H9 (cell line): ENCODE results near the gene SPECC1L. TPM values are rescaled to one million over a fixed set of nuclear protein-coding genes. Genes with fewer than 3 reads are reported as not detected.

Experiments used
- DNase-seq: peaks from one replicate; pipeline ENCODE4 v3.0.0-alpha.2; 2017
- H2AFZ ChIP-seq: one replicate; pipeline ENCODE4 v1.6.1; 2013; ENCODE audit warnings: mild to moderate bottlenecking, low read length, control low read depth, moderate library complexity
- H2AK5ac ChIP-seq: 2 replicates; pipeline ENCODE4 v1.6.1; 2013; ENCODE audit warnings: low read length, control low read depth, mixed read lengths; ENCODE audit not compliant: insufficient read length
- H2BK120ac ChIP-seq: one replicate; pipeline ENCODE4 v1.6.1; 2013; ENCODE audit warnings: low read depth, mild to moderate bottlenecking, low read length, control low read depth, inconsistent platforms; ENCODE audit not compliant: poor library complexity, severe bottlenecking
- H2BK12ac ChIP-seq: 2 replicates; pipeline ENCODE4 v1.6.1; 2013; ENCODE audit warnings: low read length, control low read depth, mixed read lengths, low read depth; ENCODE audit not compliant: insufficient read length
- H2BK15ac ChIP-seq: 2 replicates; pipeline ENCODE4 v1.6.1; 2013; ENCODE audit warnings: low read depth, low read length, control low read depth
- H2BK20ac ChIP-seq: one replicate; pipeline ENCODE4 v1.6.1; 2013; ENCODE audit warnings: low read depth, mild to moderate bottlenecking, low read length, control low read depth, inconsistent platforms; ENCODE audit not compliant: poor library complexity, severe bottlenecking
- H2BK5ac ChIP-seq: 2 replicates; pipeline ENCODE4 v1.6.1; 2013; ENCODE audit warnings: low read length, control low read depth, mixed read lengths; ENCODE audit not compliant: insufficient read length
- H3K14ac ChIP-seq: 2 replicates; pipeline ENCODE4 v1.6.1; 2013; ENCODE audit warnings: low read length, control low read depth; ENCODE audit not compliant: insufficient read depth
- H3K18ac ChIP-seq: 2 replicates; pipeline ENCODE4 v1.6.1; 2013; ENCODE audit warnings: low read depth, mild to moderate bottlenecking, mixed read lengths, low read length, control low read depth; ENCODE audit not compliant: insufficient read length
- H3K23ac ChIP-seq: 2 replicates; pipeline ENCODE4 v1.6.1; 2013; ENCODE audit warnings: low read length, control low read depth, mixed read lengths, low read depth; ENCODE audit not compliant: insufficient read length
- H3K23me2 ChIP-seq: 2 replicates; pipeline ENCODE4 v1.6.1; 2013; ENCODE audit warnings: low read depth, mild to moderate bottlenecking, mixed read lengths, low read length, control low read depth; ENCODE audit not compliant: insufficient read length, poor library complexity, severe bottlenecking
- H3K27ac ChIP-seq: 2 replicates; pipeline ENCODE4 v1.5.1; 2013; ENCODE audit warnings: low read length, control low read depth, mixed read lengths, low read depth; ENCODE audit not compliant: insufficient read length
- H3K27me3 ChIP-seq: 2 replicates; pipeline ENCODE4 v1.6.1; 2013; ENCODE audit warnings: low read length, control low read depth, inconsistent platforms; ENCODE audit not compliant: insufficient read depth
- H3K4ac ChIP-seq: 2 replicates; pipeline ENCODE4 v1.6.1; 2013; ENCODE audit warnings: low read depth, mild to moderate bottlenecking, control low read depth, inconsistent platforms, low read length, moderate library complexity
- H3K4me1 ChIP-seq: 2 replicates; pipeline ENCODE4 v1.6.1; 2013; ENCODE audit warnings: low read length, control low read depth, inconsistent platforms; ENCODE audit not compliant: insufficient read depth
- H3K4me2 ChIP-seq: 2 replicates; pipeline ENCODE4 v1.6.1; 2013; ENCODE audit warnings: low read length, control low read depth, mixed read lengths; ENCODE audit not compliant: insufficient read length, insufficient read depth
- H3K56ac ChIP-seq: 2 replicates; pipeline ENCODE4 v1.6.1; 2013; ENCODE audit warnings: low read depth, mild to moderate bottlenecking, mixed read lengths, low read length, control low read depth; ENCODE audit not compliant: insufficient read length
- H3K79me1 ChIP-seq: 2 replicates; pipeline ENCODE4 v1.6.1; 2013; ENCODE audit warnings: low read depth, mild to moderate bottlenecking, moderate library complexity, low read length, control low read depth, inconsistent platforms; ENCODE audit not compliant: insufficient read depth, poor library complexity, severe bottlenecking
- H3K79me2 ChIP-seq: 2 replicates; pipeline ENCODE4 v1.6.1; 2013; ENCODE audit warnings: low read length, control low read depth, inconsistent platforms; ENCODE audit not compliant: insufficient read depth
- H3K9ac ChIP-seq: 2 replicates; pipeline ENCODE4 v1.6.1; 2013; ENCODE audit warnings: low read length, control low read depth, mixed read lengths; ENCODE audit not compliant: insufficient read length; ENCODE audit errors: extremely low read depth
- H3K9me3 ChIP-seq: one replicate; pipeline ENCODE4 v1.6.1; 2013; ENCODE audit warnings: low read depth, low read length, inconsistent platforms; ENCODE audit not compliant: control insufficient read depth
- H3T11ph ChIP-seq: one replicate; pipeline ENCODE4 v1.6.1; 2013; ENCODE audit warnings: mild to moderate bottlenecking, low read length, control low read depth, inconsistent platforms
- H4K20me1 ChIP-seq: one replicate; pipeline ENCODE4 v1.6.1; 2013; ENCODE audit not compliant: control insufficient read depth, insufficient read length, insufficient read depth
- H4K5ac ChIP-seq: 2 replicates; pipeline ENCODE4 v1.6.1; 2013; ENCODE audit warnings: low read depth, mild to moderate bottlenecking, mixed read lengths, low read length, control low read depth; ENCODE audit not compliant: insufficient read length
- H4K8ac ChIP-seq: replicated peaks from 2 replicates; pipeline ENCODE4 v1.6.1; 2013; ENCODE audit warnings: low read length, control low read depth, mixed read lengths, low read depth; ENCODE audit not compliant: insufficient read length
- H4K91ac ChIP-seq: 2 replicates; pipeline ENCODE4 v1.6.1; 2013; ENCODE audit warnings: low read depth, mild to moderate bottlenecking, moderate library complexity, mixed read lengths, low read length, control low read depth; ENCODE audit not compliant: insufficient read length
- H3K27ac Mint-ChIP-seq, 3 experiments: 2 replicates in 2 of 3; 3 replicates in 1 of 3; pipeline ENCODE4 v1.8.0; 2020 to 2021; ENCODE audit warnings: mixed read lengths in 3 of 3, mild to moderate bottlenecking in 1 of 3, moderate library complexity in 1 of 3
- H3K27me3 Mint-ChIP-seq: 2 replicates; pipeline ENCODE4 v1.8.0; 2021; ENCODE audit warnings: low read depth, mild to moderate bottlenecking, moderate library complexity, mixed read lengths
- H3K36me3 Mint-ChIP-seq, 3 experiments: 2 replicates in 2 of 3; 3 replicates in 1 of 3; pipeline ENCODE4 v1.8.0; 2020 to 2021; ENCODE audit warnings: low read depth in 3 of 3, mixed read lengths in 3 of 3; ENCODE audit not compliant: insufficient read depth in 1 of 3
- H3K4me1 Mint-ChIP-seq, 2 experiments: 2 replicates each; pipeline ENCODE4 v1.8.0; 2020; ENCODE audit warnings: mixed read lengths in 2 of 2
- H3K4me3 Mint-ChIP-seq, 2 experiments: 2 replicates in 1 of 2; 3 replicates in 1 of 2; pipeline ENCODE4 v1.8.0; 2020 to 2021; ENCODE audit warnings: mild to moderate bottlenecking in 2 of 2, mixed read lengths in 2 of 2, moderate library complexity in 1 of 2
- H3K9me3 Mint-ChIP-seq, 2 experiments: 2 replicates in 1 of 2; 3 replicates in 1 of 2; pipeline ENCODE4 v1.8.0; 2020; ENCODE audit warnings: mild to moderate bottlenecking in 2 of 2, mixed read lengths in 2 of 2, moderate library complexity in 1 of 2
- WGBS: extraction: QIAGEN DNeasy Blood & Tissue Kit; methylation state at CpG from one replicate; pipeline ENCODE4 v1.1.7; 2013; ENCODE audit warnings: missing lambda C conversion rate, low lambda C conversion rate, mixed read lengths; ENCODE audit not compliant: insufficient read length; ENCODE audit errors: extremely low coverage; 5-methylcytosine and 5-hydroxymethylcytosine counted together
- total RNA-seq: library from RNA; stranded (reverse); gene quantifications from 2 replicates; pipeline ENCODE4 v1.2.1, GENCODE V29; 2021
- TF ChIP-seq, protein P1 (sequence below): fragments of 200-600 bp; sonication (generic); conservative IDR thresholded peaks from 3 replicates; pipeline ENCODE4 v1.8.0; 2021; ENCODE audit warnings: antibody characterized with exemption, mild to moderate bottlenecking

SPECC1L gene
- total RNA-seq, 1 experiment from 2014 or later, result 57.1 TPM

DNA sequence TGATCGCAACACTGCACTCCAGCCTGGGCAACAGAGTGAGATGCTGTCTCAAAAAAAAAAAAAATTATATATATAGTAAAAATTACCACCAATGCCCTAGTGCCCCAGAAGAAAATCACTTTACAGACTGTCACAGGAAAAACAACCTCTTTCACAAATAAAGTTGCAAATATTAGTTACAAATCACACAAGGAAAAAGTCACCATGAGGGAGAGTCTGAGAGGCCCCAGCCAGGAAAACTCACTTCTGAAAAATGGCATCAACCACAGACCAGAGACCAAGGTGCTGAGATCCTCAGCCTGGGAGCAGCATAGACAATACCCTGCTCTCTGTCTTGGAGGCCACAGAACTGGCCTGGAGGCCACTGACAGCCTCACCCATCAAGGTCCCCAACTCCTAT is 46.2 kb upstream of the SPECC1L start:
- H4K91ac ChIP-seq, result no peak overlapping the region

More for the DNA sequence above, 46.2 kb upstream of the SPECC1L start:
- no peak overlapping the region for H3K27ac ChIP-seq
- H3K79me2 ChIP-seq, result no peaks in the 10 kb centered on the region
- no peak overlapping the region for H3K9ac ChIP-seq
- no peaks in the 10 kb centered on the region for H3K27me3 ChIP-seq
- H3K56ac ChIP-seq, result no peak overlapping the region
- H2BK120ac ChIP-seq, result no peak overlapping the region
- no peaks in the 10 kb centered on the region for H3K4me1 ChIP-seq
- H4K5ac ChIP-seq, result no peak overlapping the region
- H2BK12ac ChIP-seq, result no peak overlapping the region
- H2BK20ac ChIP-seq, result no peak overlapping the region
- no peak overlapping the region for H2AK5ac ChIP-seq
- H2AFZ ChIP-seq, result no peak overlapping the region
- no peak overlapping the region for H2BK5ac ChIP-seq
- no peak overlapping the region for H3K23ac ChIP-seq
- no peak overlapping the region for H2BK15ac ChIP-seq
- H3T11ph ChIP-seq, result no peak overlapping the region
- peaks cover 3% of the 10 kb centered on the region; the same call in 1 of the 2 replicates for H3K27me3 Mint-ChIP-seq
- TF ChIP-seq, protein P1, sequence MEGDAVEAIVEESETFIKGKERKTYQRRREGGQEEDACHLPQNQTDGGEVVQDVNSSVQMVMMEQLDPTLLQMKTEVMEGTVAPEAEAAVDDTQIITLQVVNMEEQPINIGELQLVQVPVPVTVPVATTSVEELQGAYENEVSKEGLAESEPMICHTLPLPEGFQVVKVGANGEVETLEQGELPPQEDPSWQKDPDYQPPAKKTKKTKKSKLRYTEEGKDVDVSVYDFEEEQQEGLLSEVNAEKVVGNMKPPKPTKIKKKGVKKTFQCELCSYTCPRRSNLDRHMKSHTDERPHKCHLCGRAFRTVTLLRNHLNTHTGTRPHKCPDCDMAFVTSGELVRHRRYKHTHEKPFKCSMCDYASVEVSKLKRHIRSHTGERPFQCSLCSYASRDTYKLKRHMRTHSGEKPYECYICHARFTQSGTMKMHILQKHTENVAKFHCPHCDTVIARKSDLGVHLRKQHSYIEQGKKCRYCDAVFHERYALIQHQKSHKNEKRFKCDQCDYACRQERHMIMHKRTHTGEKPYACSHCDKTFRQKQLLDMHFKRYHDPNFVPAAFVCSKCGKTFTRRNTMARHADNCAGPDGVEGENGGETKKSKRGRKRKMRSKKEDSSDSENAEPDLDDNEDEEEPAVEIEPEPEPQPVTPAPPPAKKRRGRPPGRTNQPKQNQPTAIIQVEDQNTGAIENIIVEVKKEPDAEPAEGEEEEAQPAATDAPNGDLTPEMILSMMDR, result no peak
- no peak overlapping the region for H3K27ac Mint-ChIP-seq
- H3K4me2 ChIP-seq, result no peak overlapping the region
- H3K4me1 Mint-ChIP-seq, result no peaks in the 10 kb centered on the region
- no peak overlapping the region for H4K8ac ChIP-seq
- no peaks in the 10 kb centered on the region for H3K79me1 ChIP-seq
- WGBS, result no CpG with 5 or more reads among the region's 1 CpG
- no peak overlapping the region for H3K4me3 Mint-ChIP-seq
- H3K18ac ChIP-seq, result no peak overlapping the region
- no peaks in the 10 kb centered on the region for H4K20me1 ChIP-seq
- H3K9me3 Mint-ChIP-seq, result peaks cover 5 to 11% of the 10 kb centered on the region in 2 experiments
- H3K14ac ChIP-seq, result no peak overlapping the region; the same call in 1 of the 2 replicates
- H3K23me2 ChIP-seq, result no peaks in the 10 kb centered on the region
- no peaks in the 10 kb centered on the region for H3K9me3 ChIP-seq
- no peak overlapping the region for H3K4ac ChIP-seq
- peaks cover 2 to 4% (median 2%) of the 10 kb centered on the region in 3 experiments; a peak in 5 of 7 replicates for H3K36me3 Mint-ChIP-seq
- no peak for DNase-seq
